ENCODE results near the gene PKD1. TPM values are rescaled to one million over a fixed set of nuclear protein-coding genes. Genes with fewer than 3 reads are reported as not detected.

PKD1 gene
- 177 and 192 TPM in 2 replicates for total RNA-seq

DNA sequence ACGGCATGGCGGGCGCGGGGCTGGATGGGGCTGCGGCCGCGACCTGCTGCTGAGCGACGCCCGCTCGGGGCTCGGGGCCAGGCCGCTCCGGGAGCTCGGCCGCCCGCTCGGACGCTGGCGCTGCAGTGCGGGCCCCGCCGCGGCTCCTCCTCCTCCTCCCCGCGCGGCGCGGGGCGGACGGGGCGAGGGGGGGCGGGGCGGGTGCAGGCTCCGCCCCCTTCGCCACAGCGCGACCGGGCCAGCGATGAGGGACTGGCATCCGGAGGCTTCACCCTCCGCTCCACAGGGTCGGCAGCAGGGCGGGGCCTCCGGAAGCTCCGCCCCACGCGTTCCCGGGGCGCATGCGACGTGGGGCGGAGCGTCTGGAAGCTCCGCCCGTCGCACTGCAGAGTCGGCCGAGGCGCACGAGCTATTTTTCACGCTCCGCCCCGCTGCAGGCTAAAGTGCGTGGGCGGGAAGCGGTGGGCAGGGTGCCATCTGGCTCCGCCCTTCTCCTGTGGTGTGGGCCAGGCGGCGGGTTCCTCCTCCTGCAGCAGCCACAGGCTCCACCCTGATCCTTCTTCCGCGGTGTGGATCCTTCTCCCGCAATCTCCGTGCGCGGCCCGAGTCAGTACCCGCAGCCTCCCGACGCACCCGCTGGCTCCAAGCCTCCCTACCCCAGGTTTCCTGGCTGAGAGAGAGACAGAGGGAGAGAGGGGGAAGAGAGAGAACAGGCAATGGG is at the start of gene PKD1:
TSS of gene PKD1 (minus strand) at position 129 of the 721 bp plus-strand sequence. CDS start 209 bp downstream, outside the sequence.

DNA sequence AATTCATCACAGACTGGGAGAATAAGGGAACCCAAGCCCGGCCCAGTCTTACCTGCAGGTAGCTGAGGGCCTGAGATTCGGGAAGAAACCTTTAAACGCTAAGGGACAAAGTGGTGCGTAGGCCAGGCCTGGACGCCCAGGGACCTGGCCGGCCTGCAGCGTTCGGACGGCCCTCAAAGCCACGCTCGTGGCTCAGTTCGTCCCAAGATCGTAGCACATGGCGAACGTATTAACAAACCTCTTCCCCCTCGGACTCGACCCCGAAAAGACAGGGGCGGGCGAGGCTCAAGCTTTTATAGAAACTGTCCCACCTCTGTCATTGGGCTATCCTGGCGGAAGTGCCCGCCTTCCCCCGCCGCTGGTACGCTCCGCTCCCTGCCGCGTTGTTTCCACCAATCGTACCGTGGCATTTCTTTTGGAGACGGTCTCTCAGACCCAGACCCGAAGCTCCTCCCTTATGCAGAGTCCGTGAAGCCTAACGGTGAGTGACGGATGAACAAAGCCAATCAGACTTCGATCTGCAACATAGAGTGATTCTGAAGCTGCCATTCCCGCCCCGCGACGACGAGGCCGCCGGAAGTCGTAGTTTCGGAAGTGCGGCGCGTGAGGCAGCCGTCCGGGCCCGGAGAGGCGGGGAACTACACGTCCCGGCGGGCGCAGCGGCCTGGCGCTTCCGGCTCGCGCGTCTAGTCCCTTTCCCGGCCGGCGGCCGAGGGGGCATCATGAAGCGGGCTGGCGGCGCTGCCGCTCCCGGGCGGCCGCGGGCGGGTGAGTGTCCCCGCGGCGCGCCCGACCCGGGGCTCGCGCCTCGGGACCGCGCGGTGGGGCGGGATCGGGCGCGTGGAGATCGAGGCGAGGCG is 19.6 kb upstream of the PKD1 start, which contains the start of gene TRAF7:
TSS of gene TRAF7 (plus strand) at position 692 of the 860 bp plus-strand sequence. CDS start 8,139 bp downstream, outside the sequence.

DNA sequence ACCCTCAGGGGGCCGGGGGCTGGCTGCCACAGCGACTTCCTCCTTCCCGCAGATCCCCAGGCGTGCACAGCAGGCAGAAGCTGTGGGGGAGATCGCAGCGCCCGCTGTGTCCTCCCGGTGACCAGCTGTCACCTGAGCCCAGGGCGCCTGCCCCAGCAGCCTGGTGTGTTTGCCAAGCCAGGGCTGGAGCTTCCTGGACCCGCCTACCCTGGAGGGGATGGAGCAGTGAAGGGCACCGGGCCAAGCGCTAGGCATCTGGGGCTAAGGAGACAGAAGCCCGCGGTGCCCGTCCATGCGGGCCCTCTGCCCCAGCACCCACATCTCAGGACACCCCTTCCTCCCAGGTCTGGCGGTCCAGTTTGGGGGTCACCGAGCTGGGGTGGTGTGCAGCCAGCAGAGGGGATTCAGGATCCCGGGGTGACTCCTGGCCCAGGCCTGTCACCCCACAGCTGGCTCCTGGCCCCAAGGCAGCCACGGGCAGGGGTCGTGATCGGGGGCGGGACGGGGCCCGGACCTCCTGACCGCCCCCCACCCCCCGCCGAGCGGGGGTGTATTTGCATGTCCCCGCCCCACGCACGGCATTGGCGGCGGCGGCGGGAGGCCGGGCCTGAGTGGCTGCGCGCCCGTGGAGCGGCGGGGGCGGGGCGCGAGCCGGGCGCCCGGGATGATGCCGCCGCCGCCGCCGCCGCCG is 12.4 kb upstream of the PKD1 start, which contains the start of gene RAB26:
TSS of gene RAB26 (plus strand) at position 645 of the 691 bp plus-strand sequence. CDS start 159 bp downstream, outside the sequence.

DNA sequence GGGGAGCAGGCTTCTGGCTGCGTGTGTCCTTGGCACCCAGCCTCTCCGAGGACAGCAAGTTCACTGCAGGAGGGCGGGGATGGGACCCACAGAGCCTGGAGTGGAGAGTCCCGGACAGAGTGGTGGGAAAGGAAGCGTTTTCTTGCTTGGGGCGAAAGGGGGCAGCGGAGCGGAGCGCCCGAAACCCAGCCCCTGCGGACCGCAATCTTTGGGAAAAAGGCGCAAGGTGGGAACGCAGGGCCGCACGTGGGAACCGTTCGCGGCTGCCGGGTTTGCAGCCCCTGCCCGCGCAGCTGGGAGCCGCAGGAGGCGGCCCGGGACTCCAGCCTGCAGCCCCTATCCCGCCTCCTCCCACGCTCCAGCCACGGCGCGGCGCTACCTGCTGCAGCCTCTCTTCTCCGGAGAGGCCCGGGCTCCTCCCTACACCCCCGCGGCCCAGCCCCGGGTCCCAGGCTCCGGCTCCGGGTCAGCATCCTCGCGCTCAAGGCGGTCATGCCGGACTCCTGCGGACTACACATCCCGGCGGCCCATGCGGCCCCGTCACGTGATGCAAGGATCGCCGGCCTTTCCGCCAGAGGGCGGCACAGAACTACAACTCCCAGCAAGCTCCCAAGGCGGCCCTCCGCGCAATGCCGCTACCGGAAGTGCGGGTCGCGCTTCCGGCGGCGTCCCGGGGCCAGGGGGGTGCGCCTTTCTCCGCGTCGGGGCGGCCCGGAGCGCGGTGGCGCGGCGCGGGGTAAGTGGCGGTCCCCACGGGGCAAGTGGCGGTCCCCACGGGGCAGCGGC is 88.2 kb downstream of the PKD1 start, which contains the start of the genes NTHL1 and TSC2:
TSS of gene NTHL1 (minus strand) at position 505 of the 786 bp plus-strand sequence. CDS start at position 494, 11 bp downstream.
TSS of gene TSC2 (plus strand) at position 656 of the 786 bp plus-strand sequence. CDS start 631 bp downstream, outside the sequence.

Other genes starting within 250 kb of the PKD1 start
- gene HS3ST6, start 217.5 kb downstream of the PKD1 start, total RNA-seq, result 0.12 and 0.34 TPM in 2 replicates
- gene MSRB1, start 192.7 kb downstream of the PKD1 start, total RNA-seq, result 8.9 and 9.4 TPM in 2 replicates
- not detected in 2 replicates for gene RPL3L, start 181.2 kb downstream of the PKD1 start, total RNA-seq
- 234 and 254 TPM in 2 replicates for gene NDUFB10, start 176.4 kb downstream of the PKD1 start, total RNA-seq
- 4,233 and 5,666 TPM in 2 replicates for gene RPS2, start 171.1 kb downstream of the PKD1 start, total RNA-seq
- not detected in 2 replicates for gene RNF151, start 169.0 kb downstream of the PKD1 start, total RNA-seq
- 27.9 and 35.8 TPM in 2 replicates for gene TBL3, start 163.8 kb downstream of the PKD1 start, total RNA-seq
- gene NOXO1, start 154.4 kb downstream of the PKD1 start, total RNA-seq, result 2.1 TPM in 1 of 2 replicates, not detected in the other
- gene GFER, start 151.7 kb downstream of the PKD1 start, total RNA-seq, result 11.4 and 28.1 TPM in 2 replicates
- 1.3 and 1.4 TPM in 2 replicates for gene SYNGR3, start 145.9 kb downstream of the PKD1 start, total RNA-seq
- 31.0 and 49.6 TPM in 2 replicates for gene ZNF598, start 126.1 kb downstream of the PKD1 start, total RNA-seq
- 1.6 and 8.7 TPM in 2 replicates for gene NPW, start 116.1 kb downstream of the PKD1 start, total RNA-seq
- gene NHERF2, start 109.0 kb downstream of the PKD1 start, total RNA-seq, result 19.3 and 52.7 TPM in 2 replicates
- gene NTHL1, start 88.1 kb downstream of the PKD1 start, total RNA-seq, result 19.2 and 23.6 TPM in 2 replicates
- 33.6 and 45.9 TPM in 2 replicates for gene TSC2, start 87.9 kb downstream of the PKD1 start, total RNA-seq
- gene RAB26, start 12.7 kb upstream of the PKD1 start, total RNA-seq, result 1.9 TPM in 1 of 2 replicates, not detected in the other
- 59.3 and 62.7 TPM in 2 replicates for gene TRAF7, start 19.9 kb upstream of the PKD1 start, total RNA-seq
- under 0.01 and 1.0 TPM in 2 replicates for gene CASKIN1, start 60.7 kb upstream of the PKD1 start, total RNA-seq
- 76.2 and 97.6 TPM in 2 replicates for gene MLST8, start 69.6 kb upstream of the PKD1 start, total RNA-seq
- gene BRICD5, start 75.0 kb upstream of the PKD1 start, total RNA-seq, result 0.09 and 0.70 TPM in 2 replicates
- 9.9 and 15.4 TPM in 2 replicates for gene PGP, start 78.9 kb upstream of the PKD1 start, total RNA-seq
- 22.1 and 25.4 TPM in 2 replicates for gene E4F1, start 87.7 kb upstream of the PKD1 start, total RNA-seq
- 0.26 TPM in 1 of 2 replicates, not detected in the other for gene DNASE1L2, start 100.5 kb upstream of the PKD1 start, total RNA-seq
- 89.5 and 90.8 TPM in 2 replicates for gene ECI1, start 115.7 kb upstream of the PKD1 start, total RNA-seq
- gene RNPS1, start 132.2 kb upstream of the PKD1 start, total RNA-seq, result 97.6 and 141 TPM in 2 replicates
- gene ABCA3, start 204.8 kb upstream of the PKD1 start, total RNA-seq, result 0.60 and 0.82 TPM in 2 replicates

Measured in pericardium fibroblast (primary cell).